ENCODE measurements around the gene ANKRD45.
"Not testable (repeated sequence)": the region's sequence is repeated elsewhere in the genome, so short reads cannot be mapped to it uniquely, and the experiment has no call there.

Gene ANKRD45

GRCh38 chr1:173660306-173660705 is 9.3 kb downstream of the ANKRD45 start:
- H3K4me3 ChIP-seq (ENCODE audit: low read length), result no peak overlapping the region
- DNase-seq (ENCODE audit: low read depth, low spot score), result no peak

GRCh38 chr1:173648880-173649605 is 20.6 kb downstream of the ANKRD45 start:
- DNase-seq (ENCODE audit: low read depth, low spot score), result no peak
- H3K4me3 ChIP-seq (ENCODE audit: low read length), result no peak overlapping the region

GRCh38 chr1:173646656-173647055 is 23.0 kb downstream of the ANKRD45 start:
- H3K4me3 ChIP-seq (ENCODE audit: low read length), result no peak overlapping the region
- no peak for DNase-seq (ENCODE audit: low read depth, low spot score)

GRCh38 chr1:173642450-173643139 is 27.1 kb downstream of the ANKRD45 start:
- not testable (repeated sequence) for H3K4me3 ChIP-seq (ENCODE audit: low read length); DNase-seq (ENCODE audit: low read depth, low spot score)

- DNase-seq (ENCODE audit: low read depth, low spot score), result no peak
- H3K4me3 ChIP-seq (ENCODE audit: low read length), result no peak overlapping the region
Observed at GRCh38 chr1:173639102-173639501, 30.5 kb downstream of the ANKRD45 start.

GRCh38 chr1:173638043-173639021 is 31.3 kb downstream of the ANKRD45 start:
- H3K4me3 ChIP-seq (ENCODE audit: low read length), result no peak overlapping the region
- no peak for DNase-seq (ENCODE audit: low read depth, low spot score)

GRCh38 chr1:173637236-173638042 is 32.2 kb downstream of the ANKRD45 start:
- not testable (repeated sequence) for DNase-seq (ENCODE audit: low read depth, low spot score); H3K4me3 ChIP-seq (ENCODE audit: low read length)

- no peak within 1 kb of the TSS for H3K4me3 ChIP-seq (ENCODE audit: low read length)
- DNase-seq (ENCODE audit: low read depth, low spot score), result no peak
Observed at GRCh38 chr1:173635116-173635515, 34.5 kb downstream of the ANKRD45 start, which contains the start of gene TEX50. TEX50 (plus strand) TSS chr1:173635338; CDS start chr1:173635522, 184 bp downstream.

- no peak overlapping the region for H3K4me3 ChIP-seq (ENCODE audit: low read length)
- DNase-seq (ENCODE audit: low read depth, low spot score), result no peak
Observed at GRCh38 chr1:173628888-173629287, 40.8 kb downstream of the ANKRD45 start.

- DNase-seq (ENCODE audit: low read depth, low spot score), result no peak
- no peak overlapping the region for H3K4me3 ChIP-seq (ENCODE audit: low read length)
Observed at GRCh38 chr1:173627269-173627668, 42.4 kb downstream of the ANKRD45 start.

GRCh38 chr1:173616859-173617258 is 52.8 kb downstream of the ANKRD45 start:
- DNase-seq (ENCODE audit: low read depth, low spot score), result no peak
- no peak overlapping the region for H3K4me3 ChIP-seq (ENCODE audit: low read length)

- not testable (repeated sequence) for DNase-seq (ENCODE audit: low read depth, low spot score)
Observed at GRCh38 chr1:173613086-173613485, 56.6 kb downstream of the ANKRD45 start.

GRCh38 chr1:173608503-173609216 is 61.0 kb downstream of the ANKRD45 start:
- DNase-seq (ENCODE audit: low read depth, low spot score), result no peak
- H3K4me3 ChIP-seq (ENCODE audit: low read length), result no peak overlapping the region

More at GRCh38 chr1:173613086-173613485, 56.6 kb downstream of the ANKRD45 start:
- not testable (repeated sequence) for H3K4me3 ChIP-seq (ENCODE audit: low read length)

GRCh38 chr1:173603056-173603591 is 66.5 kb downstream of the ANKRD45 start, which contains the start of gene SLC9C2:
SLC9C2 (minus strand) TSS chr1:173603072; CDS start chr1:173601776, 1,296 bp downstream.
- H3K4me3 ChIP-seq (ENCODE audit: low read length), result no peak within 1 kb of the TSS
- DNase-seq (ENCODE audit: low read depth, low spot score), result no peak

GRCh38 chr1:173601588-173601987 is 68.1 kb downstream of the ANKRD45 start:
- no peak overlapping the region for H3K4me3 ChIP-seq (ENCODE audit: low read length)
- DNase-seq (ENCODE audit: low read depth, low spot score), result no peak

- no peak for DNase-seq (ENCODE audit: low read depth, low spot score)
- no peak overlapping the region for H3K4me3 ChIP-seq (ENCODE audit: low read length)
Observed at GRCh38 chr1:173596097-173596825, 73.4 kb downstream of the ANKRD45 start.

- not testable (repeated sequence) for DNase-seq (ENCODE audit: low read depth, low spot score); H3K4me3 ChIP-seq (ENCODE audit: low read length)
Observed at GRCh38 chr1:173591138-173591537, 78.5 kb downstream of the ANKRD45 start.
